ENCODE results near the gene RRP12. TPM values are rescaled to one million over a fixed set of nuclear protein-coding genes. Genes with fewer than 3 reads are reported as not detected.

The RRP12 gene
- total RNA-seq, 6 experiments from 2014 or later, result 37.3 to 46.6 (median 42.2) TPM

- TF ChIP-seq, protein P1, sequence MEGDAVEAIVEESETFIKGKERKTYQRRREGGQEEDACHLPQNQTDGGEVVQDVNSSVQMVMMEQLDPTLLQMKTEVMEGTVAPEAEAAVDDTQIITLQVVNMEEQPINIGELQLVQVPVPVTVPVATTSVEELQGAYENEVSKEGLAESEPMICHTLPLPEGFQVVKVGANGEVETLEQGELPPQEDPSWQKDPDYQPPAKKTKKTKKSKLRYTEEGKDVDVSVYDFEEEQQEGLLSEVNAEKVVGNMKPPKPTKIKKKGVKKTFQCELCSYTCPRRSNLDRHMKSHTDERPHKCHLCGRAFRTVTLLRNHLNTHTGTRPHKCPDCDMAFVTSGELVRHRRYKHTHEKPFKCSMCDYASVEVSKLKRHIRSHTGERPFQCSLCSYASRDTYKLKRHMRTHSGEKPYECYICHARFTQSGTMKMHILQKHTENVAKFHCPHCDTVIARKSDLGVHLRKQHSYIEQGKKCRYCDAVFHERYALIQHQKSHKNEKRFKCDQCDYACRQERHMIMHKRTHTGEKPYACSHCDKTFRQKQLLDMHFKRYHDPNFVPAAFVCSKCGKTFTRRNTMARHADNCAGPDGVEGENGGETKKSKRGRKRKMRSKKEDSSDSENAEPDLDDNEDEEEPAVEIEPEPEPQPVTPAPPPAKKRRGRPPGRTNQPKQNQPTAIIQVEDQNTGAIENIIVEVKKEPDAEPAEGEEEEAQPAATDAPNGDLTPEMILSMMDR (IDR thresholded peaks at IDR 0.05), result no peak
- Mint-ChIP-seq H3K36me3 (ENCODE audit: low read depth) (no peaks in the 10 kb centered on the region), H3K4me3 (no peak overlapping the region), H3K27me3 (ENCODE audit: insufficient read depth) (peaks cover 3% of the 10 kb centered on the region), H3K27ac (no peak overlapping the region), H3K4me1 (ENCODE audit: low read depth) (peaks cover 12% of the 10 kb centered on the region), H3K9me3 (no peaks in the 10 kb centered on the region)
- no peak for DNase-seq
Observed at GRCh38 chr10:97321804-97322190, 79.3 kb downstream of the RRP12 start.

- Mint-ChIP-seq H3K4me3 (peak overlapping the region; percentile 76; the same call in 1 of the 2 replicates), H3K27me3 (ENCODE audit: insufficient read depth) (peaks cover 6% of the 10 kb centered on the region), H3K4me1 (ENCODE audit: low read depth) (peaks cover 12% of the 10 kb centered on the region), H3K9me3 (no peaks in the 10 kb centered on the region), H3K36me3 (ENCODE audit: low read depth) (no peaks in the 10 kb centered on the region), H3K27ac (no peak overlapping the region)
- TF ChIP-seq, protein P1 (IDR thresholded peaks at IDR 0.05), result no peak
- no peak for DNase-seq
Observed at GRCh38 chr10:97321032-97321803, 79.9 kb downstream of the RRP12 start.

- H3K4me1 Mint-ChIP-seq (ENCODE audit: low read depth), result peaks cover 12% of the 10 kb centered on the region
- peak overlapping the region; percentile 76 for H3K4me3 Mint-ChIP-seq
- no peak for DNase-seq
- TF ChIP-seq, protein P1 (IDR thresholded peaks at IDR 0.05), result no peak
- peaks cover 6% of the 10 kb centered on the region for H3K27me3 Mint-ChIP-seq (ENCODE audit: insufficient read depth)
- no peaks in the 10 kb centered on the region for H3K36me3 Mint-ChIP-seq (ENCODE audit: low read depth)
- no peak overlapping the region for H3K27ac Mint-ChIP-seq
- no peaks in the 10 kb centered on the region for H3K9me3 Mint-ChIP-seq
Observed at GRCh38 chr10:97320480-97321031, 80.6 kb downstream of the RRP12 start.

- Mint-ChIP-seq H3K27me3 (ENCODE audit: insufficient read depth) (peaks cover 10% of the 10 kb centered on the region), H3K4me1 (ENCODE audit: low read depth) (peaks cover 14% of the 10 kb centered on the region), H3K36me3 (ENCODE audit: low read depth) (no peaks in the 10 kb centered on the region), H3K27ac (no peak overlapping the region), H3K9me3 (no peaks in the 10 kb centered on the region), H3K4me3 (peak overlapping the region; percentile 76)
- TF ChIP-seq, protein P1 (IDR thresholded peaks at IDR 0.05), result peak; percentile 21
- DNase-seq, result no peak
Observed at GRCh38 chr10:97319671-97320479, 81.3 kb downstream of the RRP12 start.

GRCh38 chr10:97318772-97319651, 82.1 kb downstream of the RRP12 start, which contains the start of gene FRAT1:
FRAT1 (plus strand) TSS chr10:97319271; CDS start chr10:97319454, 183 bp downstream.
- DNase-seq, result peak; percentile 73
- Mint-ChIP-seq H3K36me3 (ENCODE audit: low read depth) (no peaks in the 10 kb centered on the region), H3K27me3 (ENCODE audit: insufficient read depth) (peaks cover 10% of the 10 kb centered on the region), H3K9me3 (no peaks in the 10 kb centered on the region), H3K4me3 (peak within 1 kb of the TSS; percentile 91), H3K4me1 (ENCODE audit: low read depth) (peaks cover 20% of the 10 kb centered on the region), H3K27ac (peak within 1 kb of the TSS; percentile 98)
- TF ChIP-seq, protein P1 (IDR thresholded peaks at IDR 0.05), result peak; percentile 9; the same call in 1 of the 2 replicates

Measured in HFFc6 (cell line).